IPS-NIHi7 (cell line): ENCODE results near the gene BTBD9.

Source experiments
- DNase-seq: peaks from one replicate; pipeline ENCODE4 v3.0.0; 2012; ENCODE audit warnings: mixed read lengths; ENCODE audit errors: extremely low spot score

BTBD9 gene

DNA sequence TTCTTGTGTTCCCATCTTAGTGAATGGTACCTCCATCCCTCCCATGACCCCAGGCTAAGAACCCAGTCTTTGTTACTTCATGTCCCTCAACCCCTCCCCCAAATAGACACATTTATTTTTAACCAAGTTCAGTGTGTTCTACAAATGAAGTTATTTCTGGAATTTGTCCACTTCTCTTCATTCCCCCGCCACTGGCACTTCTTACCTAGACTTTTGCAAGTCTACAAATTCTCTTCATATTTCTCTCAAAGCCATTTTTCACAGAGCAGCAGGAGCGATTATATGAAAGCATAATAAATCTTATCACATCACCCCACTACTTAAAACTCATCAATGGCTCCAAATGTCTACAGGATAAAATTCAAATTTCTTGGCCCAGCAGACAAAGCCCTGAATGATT is 131.4 kb downstream of the BTBD9 start:
- DNase-seq: no peak

DNA sequence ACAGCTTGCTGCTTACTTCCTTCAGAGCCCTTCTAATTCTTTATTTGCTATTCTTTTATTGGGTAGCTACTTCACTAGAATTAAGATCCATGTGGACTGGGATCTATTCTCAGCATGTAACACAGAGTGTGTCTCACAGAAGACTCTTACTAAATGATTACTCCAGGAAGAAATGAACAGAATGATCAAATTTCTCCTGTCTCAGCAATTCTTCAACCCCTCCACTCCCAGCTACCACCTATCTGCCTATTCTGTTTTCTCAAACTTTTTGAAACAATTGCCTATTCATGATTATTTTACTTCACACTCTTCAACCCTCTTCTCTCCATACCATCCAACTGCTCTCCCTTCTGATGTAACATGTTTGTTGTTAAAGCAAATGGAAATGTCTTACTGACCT is 132.6 kb downstream of the BTBD9 start:
- no peak for DNase-seq

DNA sequence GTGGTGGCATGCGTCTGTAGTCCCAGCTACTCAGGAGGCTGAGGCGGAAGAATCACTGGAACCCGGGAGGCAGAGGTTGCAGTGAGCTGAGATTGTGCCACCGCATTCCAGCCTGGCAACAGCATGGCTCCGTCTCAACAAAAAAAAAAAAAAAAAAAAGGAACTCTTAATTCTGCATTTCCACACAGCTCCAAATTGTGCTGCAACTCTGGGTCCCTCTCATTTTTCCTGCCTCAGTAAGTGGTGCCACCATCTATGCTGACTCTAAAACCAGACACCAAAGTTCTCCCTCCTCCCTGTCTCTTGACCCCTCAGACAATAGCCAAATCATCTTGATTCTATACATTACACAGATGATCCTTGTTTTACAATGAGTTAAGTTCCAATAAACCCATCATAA is 133.9 kb downstream of the BTBD9 start:
- no peak for DNase-seq

DNA sequence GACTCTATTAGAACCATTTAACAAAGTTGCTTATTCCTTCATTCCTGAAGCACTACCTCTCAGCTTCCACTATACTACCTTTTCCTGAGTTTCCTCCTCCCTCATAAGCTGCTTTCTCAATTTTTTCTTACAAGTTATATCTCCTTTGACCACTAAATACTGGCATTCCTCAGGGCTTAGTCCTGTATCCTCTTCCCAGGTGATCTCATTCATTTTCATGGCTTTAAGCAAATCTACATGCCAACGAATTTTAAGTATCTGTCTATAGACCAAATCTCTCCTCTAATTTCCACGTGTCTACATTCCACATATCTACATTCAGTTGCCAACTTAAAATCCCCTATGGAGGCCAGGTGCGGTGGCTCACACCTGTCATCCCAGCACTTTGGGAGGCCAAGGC is 134.7 kb downstream of the BTBD9 start:
- DNase-seq: no peak

DNA sequence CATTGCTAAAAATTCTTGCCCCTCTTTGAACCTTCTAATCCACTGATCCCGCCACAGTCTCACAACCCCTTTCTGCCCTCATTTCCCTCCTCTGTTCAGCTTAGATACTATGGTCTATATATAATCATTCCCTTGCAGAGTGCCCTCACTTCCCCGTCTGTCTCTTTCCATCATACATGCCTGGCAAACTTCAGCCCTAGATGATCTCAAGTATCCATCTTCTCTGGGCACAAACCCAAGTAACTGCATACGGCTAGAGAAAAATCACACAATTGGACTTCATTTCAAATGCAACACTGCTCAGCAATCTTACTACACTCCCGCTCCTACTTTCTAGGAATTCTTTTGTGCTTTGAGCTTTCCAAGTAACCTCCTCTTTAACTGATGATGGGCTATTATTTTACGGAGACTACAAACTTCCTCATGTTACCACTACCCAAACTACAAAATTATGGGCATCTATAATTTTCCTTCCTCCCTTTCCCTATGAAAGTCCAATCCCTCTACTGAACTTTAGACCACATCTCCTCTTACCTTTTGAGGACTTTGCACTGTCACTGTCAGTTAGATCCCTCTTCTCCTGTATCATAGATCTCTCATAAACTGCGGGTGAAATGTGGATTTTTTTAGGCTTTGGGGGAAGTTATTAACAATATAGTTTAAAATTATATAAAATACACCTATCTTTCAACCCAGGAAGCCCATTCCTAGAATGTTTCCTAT is 135.6 kb downstream of the BTBD9 start:
- no peak for DNase-seq

DNA sequence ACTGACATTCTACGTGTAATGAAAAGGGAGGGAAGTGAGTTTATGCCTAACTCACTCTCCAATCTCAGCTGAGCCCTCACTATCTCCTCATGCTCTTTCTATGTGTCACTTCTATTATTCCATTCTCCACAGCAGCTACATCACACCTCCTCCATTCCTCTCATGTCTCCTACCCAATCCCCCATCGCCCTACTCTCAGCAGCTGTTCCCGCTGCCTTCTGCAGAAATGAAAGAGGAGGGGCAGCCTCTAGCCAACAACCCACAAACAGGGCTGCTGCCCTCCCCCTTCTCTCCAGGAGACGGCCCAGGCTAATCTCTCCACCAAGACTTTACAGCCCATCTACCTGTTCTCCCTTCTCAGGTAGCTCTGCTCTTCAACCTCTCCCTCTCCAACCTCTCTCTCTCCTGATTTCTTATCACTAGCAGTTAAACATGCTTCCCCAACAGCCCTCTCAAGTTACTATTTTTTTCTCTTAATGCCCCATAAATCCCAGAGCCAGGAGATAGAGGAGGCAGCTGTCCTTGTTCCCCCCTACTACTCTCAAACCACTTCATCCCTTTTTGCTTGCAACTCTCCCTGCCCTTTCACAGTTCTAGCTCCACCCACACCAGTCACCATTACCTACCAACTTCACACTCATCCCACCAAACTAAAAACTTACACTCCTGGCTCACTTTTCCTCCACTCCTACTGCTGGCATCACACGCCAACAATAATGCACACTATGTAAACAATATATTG is 136.5 kb downstream of the BTBD9 start:
- peak; percentile 38 for DNase-seq

DNA sequence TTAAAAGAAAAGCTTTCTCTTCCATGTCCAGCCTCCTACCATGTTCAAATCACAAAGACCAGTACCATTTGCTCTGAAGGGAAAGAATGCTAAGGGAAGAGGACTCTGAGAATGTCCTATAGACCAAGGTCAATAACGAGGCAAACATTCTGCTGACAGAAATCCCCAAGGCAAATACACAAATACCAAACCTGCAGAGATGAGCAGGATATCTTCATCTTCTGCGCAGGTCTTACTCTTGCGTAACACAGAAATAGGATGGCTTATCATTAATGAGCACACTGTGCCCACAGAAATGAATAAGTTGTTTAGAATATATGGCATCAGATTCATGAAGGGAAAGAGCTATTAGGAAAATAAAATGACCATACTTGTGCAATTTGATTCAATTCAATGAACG is 137.3 kb downstream of the BTBD9 start:
- DNase-seq: no peak

DNA sequence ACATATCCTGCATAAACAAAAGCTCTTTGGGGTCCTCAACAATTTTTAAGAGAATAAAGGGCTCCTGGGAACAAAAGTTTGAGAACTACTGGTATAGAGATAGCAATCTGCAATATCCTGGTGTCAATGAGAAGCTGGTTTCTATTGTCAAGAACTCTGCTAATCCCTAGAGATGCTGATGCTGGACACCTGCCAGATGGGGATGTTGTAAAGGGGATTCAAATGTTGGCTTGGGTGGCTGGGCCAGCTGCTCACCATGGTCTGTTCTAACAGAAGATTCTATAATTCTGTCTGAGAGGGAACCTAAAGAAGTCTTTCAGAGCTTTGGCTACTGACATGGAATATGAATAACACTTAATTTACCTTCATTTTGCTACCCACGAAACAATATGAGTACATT is 137.8 kb downstream of the BTBD9 start:
- DNase-seq: no peak

DNA sequence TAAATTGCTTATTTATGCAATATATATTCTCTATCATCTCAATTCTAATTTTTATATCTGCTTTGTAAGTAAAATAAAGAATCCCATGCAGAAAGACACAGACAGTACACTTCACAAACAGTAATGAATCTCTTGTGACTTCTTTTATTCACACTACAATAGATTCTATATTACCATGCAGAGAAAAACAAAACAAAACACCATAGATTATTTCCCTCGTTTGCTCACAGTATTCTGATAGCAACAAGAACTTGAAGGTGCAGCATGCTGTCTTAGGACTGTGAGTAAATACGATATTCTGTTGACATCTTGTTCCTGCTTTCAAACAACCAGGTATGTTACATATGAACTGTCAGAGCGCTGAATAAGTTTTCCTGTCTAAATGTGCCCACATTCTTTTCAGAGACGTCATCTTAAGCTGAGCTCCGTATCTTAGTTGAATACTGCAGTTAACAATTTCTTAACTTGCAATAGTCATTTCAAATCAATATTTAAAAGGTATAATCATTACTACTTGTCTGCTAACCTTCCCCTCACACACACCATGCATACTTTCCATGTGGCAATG is 140.1 kb downstream of the BTBD9 start:
- DNase-seq: no peak

DNA sequence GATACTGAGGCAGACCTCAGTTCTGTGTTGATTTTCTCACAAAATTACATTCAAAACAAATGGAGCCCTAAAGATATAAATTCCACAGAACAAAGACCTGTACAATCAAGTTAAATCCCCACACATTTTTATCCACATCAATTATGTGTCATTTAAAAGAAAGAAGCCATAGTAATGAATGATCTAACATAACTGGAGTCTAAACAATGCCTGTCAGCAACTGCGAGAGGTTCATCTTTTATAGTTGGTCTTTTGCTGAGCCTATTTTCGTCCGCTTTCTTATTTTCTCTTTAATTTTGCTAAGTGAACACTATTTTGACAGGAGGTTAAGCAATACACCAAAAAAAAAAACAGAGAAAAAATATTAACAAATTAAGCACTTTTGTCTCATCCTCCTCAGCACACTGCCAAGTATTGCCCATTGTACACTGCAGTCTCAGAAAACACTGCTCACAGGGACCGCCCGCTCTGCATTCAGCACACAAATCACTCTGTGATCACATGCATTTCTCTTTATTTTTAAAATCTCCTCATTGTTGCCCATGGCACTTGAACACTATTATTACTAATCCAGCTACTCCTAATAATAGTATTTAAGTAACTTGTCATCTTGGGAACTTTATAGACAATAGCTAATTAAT is 140.8 kb downstream of the BTBD9 start:
- DNase-seq: no peak

DNA sequence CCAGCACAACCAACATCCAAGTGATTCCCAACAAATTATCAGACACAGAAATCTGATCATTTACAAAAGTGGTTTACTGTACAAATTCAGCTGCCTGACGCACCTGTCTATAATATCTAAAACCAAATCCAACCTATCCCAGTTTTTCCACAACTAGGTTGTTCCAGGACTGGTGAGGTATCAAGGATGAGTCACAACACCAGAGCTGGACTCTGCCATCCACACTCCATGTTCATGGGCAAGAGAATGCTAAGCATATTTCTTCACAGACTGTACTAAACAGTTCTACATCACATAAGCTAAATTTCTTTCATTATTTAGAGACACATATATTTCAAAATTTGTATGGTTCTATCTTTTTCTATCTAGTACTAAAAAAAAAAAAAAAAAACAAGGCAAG is 141.6 kb downstream of the BTBD9 start:
- DNase-seq: no peak

DNA sequence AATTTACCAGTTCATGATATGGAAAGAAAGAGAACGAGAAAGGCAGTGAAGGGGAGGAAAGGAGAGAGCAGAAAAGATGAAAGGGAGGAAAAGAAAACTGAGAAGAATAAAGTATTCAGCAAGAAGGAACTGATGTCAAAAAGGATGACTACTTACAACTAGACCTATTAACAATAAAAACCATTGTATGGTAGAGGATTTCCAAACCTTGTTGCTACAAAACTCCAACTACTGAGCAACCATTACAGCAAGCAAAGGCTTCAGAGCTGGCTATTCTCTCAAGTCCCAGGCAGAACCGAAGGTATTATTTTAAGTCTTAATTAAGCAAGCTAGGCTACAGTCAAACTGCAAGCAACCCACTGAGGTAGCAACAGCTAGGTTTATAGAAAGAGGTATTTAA is 142.2 kb downstream of the BTBD9 start:
- no peak for DNase-seq

DNA sequence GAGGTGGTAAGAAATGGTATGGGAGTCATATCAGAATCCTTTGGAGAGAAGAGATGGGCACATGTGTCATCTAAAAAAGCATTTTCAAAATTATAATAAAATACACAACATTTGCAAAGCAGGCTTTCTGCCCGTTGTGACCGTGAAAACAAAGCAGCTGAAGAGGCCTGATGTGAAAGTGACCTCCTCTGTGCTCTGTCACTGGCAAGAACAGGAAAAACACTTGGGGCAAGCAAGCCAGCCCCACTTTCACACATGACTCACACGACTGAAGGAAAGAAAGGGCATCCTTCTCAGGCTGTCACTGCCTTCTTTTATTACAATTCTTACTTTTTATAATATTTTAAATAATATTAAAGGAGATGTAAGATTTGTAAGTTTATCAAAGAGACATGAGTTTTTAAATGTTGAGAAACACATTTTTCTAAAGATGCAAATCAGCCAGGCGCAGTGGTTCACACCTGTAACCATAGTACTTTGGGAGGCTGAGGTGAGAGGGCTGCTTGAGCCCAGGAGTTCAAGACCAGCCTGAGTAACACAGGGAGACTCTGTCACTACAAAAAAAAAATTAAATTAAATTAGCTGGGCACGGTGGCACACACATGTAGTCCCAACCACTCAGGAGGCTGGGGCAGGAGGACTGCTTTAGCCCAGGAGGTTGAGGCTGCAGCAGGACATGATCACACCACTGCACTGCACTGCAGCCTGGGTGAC is 143.7 kb downstream of the BTBD9 start:
- no peak for DNase-seq

DNA sequence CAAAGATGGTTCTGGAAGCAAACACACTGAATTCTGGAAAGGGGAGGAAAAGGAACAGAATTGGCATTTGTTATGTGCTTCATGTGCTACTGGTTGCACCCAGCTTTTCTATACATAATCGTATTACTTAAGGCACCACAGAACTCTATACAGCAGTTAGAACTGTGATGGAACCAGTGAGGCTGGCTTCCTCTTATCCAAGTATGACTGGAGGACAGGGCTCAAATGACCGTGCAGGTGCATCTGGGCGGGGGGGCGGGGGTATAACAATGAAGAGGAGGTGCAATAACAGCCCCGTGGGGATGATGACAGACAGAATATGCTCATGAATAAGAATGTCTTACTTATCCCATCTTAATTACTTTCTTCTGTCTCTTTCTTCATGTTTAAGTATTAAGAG is 144.2 kb downstream of the BTBD9 start:
- DNase-seq: no peak

DNA sequence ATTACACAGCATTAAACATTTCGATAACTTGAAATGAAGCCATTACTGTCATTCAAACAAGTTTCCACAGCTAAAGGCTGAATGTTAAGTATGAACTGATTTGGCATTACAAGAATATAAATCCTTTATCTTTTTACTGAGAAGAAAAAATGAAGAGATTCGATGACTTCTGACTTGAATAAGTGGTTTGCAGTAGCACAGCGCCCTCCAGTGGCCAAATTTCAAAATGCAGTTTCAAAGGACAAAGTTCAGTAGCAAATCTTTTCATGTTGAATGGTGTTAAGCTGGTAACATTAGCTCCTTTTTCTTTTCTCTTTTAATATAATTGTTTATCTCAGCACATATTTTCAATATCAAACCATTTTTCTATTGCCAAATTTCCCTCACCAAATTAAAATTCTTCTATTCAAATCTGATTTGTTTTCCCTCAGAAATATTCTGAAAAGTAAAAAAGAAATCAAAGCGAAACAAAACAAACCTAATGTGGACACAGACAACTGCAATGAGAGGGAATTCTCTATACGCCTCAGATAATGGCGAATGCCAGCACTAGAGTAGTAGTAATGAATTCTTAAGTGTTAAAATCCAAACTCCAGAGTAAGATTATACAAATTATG is 145.7 kb downstream of the BTBD9 start:
- peak; percentile 38 for DNase-seq

DNA sequence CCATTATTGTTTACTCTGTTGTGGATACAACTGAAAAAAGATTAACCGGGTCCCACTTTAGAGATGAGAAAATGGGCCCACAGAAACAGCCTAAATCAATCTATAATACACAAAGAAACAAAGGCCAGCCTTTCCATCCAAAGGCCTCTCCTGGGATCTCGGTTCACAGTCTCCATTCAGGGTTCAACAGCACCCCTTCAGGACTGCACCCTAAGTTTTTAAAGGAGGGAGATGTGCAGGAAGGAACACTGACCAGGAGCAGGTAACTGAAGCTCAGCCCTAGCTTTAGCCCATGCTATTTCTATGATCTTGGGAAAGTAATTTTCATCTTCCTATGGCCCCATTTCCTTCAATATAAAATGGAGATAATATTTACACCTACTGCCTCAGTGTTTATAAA is 147.7 kb downstream of the BTBD9 start:
- DNase-seq: no peak

DNA sequence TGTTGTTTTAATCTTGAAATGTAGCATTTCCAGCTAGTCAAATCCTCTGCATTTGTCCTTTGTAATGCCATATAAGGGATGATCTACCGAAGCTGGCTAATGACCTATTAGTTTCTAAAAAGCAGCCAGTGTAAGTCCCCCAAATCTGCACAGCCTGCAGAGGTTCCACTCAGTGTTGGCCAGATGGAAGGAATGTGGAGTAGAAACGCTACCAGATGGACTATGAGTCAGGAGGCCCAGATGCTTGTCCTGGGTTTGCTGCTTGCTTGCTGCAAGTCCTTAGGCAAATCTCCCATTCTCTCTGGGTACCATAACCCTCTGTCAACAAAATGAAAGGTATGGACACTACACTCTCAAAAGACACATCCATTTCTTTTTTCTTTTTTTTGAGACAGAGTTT is 149.8 kb downstream of the BTBD9 start:
- no peak for DNase-seq

DNA sequence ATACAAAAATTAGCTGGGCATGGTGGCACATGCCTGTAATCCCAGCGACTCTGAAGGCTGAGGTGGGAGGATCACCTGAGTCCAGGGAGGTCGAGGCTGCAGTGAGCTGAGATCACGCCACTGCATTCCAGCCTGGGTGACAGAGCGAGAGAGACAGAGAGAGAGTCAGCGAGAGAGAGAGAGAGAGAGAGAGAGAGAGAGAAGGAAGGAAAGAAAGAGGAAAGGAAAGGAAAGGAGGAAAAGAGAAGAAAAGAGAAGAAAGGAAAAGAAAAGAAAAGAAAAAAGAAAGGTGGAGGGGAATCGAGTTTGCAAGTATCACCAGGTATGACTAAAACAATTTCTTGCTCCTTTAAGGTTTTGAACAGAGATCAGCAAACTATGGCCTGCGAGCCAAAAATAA is 152.3 kb downstream of the BTBD9 start:
- no peak for DNase-seq

DNA sequence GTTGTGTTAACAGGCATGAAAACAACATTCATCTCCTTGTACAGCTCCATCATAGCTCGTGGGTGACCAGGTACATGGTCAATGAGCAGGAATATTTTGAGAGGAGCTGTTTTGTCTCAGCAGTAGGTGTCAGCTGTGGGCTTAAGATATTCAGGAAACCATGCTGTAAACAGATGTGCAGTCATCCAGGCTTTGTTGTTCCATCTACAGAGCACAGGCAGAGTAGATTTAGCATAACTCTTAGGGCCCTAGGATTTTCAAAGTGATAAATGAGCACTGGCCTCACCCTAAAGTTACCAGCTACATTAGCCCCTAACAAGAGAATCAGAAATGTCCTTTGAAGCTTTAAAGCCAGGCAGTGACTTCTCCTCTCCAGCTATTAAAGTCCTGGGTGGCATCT is 154.2 kb downstream of the BTBD9 start:
- no peak for DNase-seq

DNA sequence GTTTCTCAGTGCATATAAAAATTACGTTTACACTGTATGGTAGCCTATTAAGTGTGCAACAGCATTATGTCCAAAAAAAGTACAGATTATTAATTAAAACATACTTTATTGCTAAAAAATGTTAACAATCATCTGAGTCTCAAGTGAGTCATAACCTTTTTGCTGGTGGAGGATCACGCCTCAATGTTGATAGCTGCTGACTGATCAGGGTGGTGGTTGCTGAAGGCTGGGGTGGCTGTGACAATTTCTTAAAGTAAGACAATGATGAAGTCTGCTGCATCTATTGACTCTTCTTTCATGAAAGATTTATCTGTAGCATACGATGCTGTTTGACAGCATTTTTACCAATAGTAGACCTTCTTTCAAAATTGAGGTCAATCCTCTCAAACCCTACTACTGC is 155.1 kb downstream of the BTBD9 start:
- no peak for DNase-seq

DNA sequence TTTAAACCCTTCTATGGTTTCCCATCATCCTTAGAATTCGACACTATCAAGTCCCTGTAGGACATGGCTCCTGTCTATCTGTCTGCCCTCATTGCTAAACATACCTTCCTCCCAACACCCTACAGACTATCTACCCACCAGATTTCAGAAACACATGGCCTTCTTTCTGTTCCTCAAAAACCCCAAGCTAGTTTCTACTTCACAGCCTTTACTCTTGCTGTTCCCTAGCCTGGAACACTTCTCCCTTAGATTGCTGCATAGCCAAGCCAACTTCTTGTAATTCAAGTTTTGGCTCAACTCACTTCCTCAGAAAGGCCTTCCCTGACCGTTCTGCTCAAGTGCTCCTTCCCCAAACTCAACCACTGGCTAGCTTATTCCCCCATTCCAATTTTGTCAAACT is 156.2 kb downstream of the BTBD9 start:
- no peak for DNase-seq

DNA sequence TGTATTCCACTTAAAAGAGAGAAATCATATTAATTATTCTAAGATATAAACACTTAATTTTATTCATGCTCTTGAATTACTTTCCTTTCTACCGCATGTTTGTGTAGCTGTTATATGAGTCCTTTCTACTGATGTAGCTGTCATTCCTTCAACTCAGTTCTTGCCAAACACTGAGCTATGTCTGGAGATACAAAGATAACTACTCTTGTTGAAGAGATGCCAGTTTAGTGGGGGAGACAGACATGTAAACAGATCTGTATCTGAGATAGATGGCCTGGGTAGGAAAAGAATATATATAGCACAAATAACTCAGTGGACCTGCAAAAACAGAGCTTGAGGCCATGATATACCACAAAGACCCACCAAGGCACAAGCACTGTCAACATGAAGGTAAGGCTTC is 157.3 kb downstream of the BTBD9 start:
- DNase-seq: no peak
